NB4 (cell line): ENCODE data around the gene CLDN18.

ENCODE experiments used
- CTCF ChIP-seq: IDR thresholded peaks from one replicate; pipeline ENCODE4 v1.5.1; 2012; ENCODE audit warnings: low read depth, low read length
- MAX ChIP-seq: IDR thresholded peaks from 2 replicates; pipeline ENCODE4 v1.6.1; 2011; ENCODE audit warnings: low read depth, low read length

- no peak for TF ChIP-seq CTCF
- no peak for TF ChIP-seq MAX
Observed at GRCh38 chr3:138046085-138046484, 36.1 kb downstream of the CLDN18 start.
